Vagina (tissue), 2 donors: ENCODE data around the gene PEX26. TPM values are rescaled to one million over a fixed set of nuclear protein-coding genes. Genes with fewer than 3 reads are reported as not detected.
A peak's percentile ranks its signal among the peaks of the same experiment; 100 is the strongest.
"Not testable (repeated sequence)": the region's sequence is repeated elsewhere in the genome, so short reads cannot be mapped to it uniquely, and the experiment has no call there.

Source experiments
- DNase-seq, 2 donors: peaks; one replicate each; pipeline ENCODE4 v3.0.0-alpha.2; 2017; ENCODE audit errors: extremely low spot score in 2 of 2
- H3K27ac ChIP-seq: fragments of 200-600 bp; sonication (generic); one replicate; pipeline ENCODE4 v1.5.1; 2019
- H3K27me3 ChIP-seq: fragments of 200-600 bp; sonication (generic); one replicate; pipeline ENCODE4 v1.5.1; 2019
- H3K36me3 ChIP-seq, 2 donors: fragments of 200-600 bp; sonication (generic); one replicate each; pipeline ENCODE4 v1.5.1; 2017 to 2019
- H3K4me1 ChIP-seq: fragments of 200-600 bp; sonication (generic); one replicate; pipeline ENCODE4 v1.5.1; 2019
- H3K4me3 ChIP-seq, 2 donors: fragments of 200-600 bp; sonication (generic); 1 replicate in 1 of 2; 2 replicates in 1 of 2; pipeline ENCODE4 v1.5.1; 2016 to 2019
- H3K9me3 ChIP-seq: fragments of 200-600 bp; sonication (generic); one replicate; pipeline ENCODE4 v1.5.1; 2019
- POLR2A ChIP-seq, 2 donors: fragments of 450-650 bp; IDR thresholded peaks; one replicate each; pipeline ENCODE4 v1.6.1; 2017; ENCODE audit warnings: antibody characterized with exemption in 2 of 2, mild to moderate bottlenecking in 2 of 2, moderate library complexity in 2 of 2
- POLR2AphosphoS5 ChIP-seq, 2 donors: sonication (generic); formaldehyde crosslinking; IDR thresholded peaks; one replicate each; pipeline ENCODE4 v1.9.0; 2017; ENCODE audit warnings: antibody characterized with exemption in 2 of 2, mild to moderate bottlenecking in 2 of 2, low read depth in 1 of 2; ENCODE audit not compliant: insufficient read depth in 1 of 2
- intact Hi-C: fragments of 100-400 bp; cut with DNase I; formaldehyde crosslinking; loops from one replicate; pipeline ENCODE4 v1.15.1; 2023
- total RNA-seq: library from RNA; depleted of rRNA; stranded (reverse); fragments of >200 nt; gene quantifications from one replicate; pipeline ENCODE4 v1.2.3, GENCODE V29; 2016
- TF ChIP-seq, protein P1 (sequence below), 3 experiments: fragments of 450-650 bp in 2 of 3; fragments of 200-600 bp in 1 of 3; sonication (generic) in 1 of 3; IDR thresholded peaks; one replicate each; pipeline ENCODE4 v1.5.1; 2017 to 2019; ENCODE audit warnings: antibody characterized with exemption in 3 of 3, mild to moderate bottlenecking in 2 of 3, moderate library complexity in 2 of 3

The PEX26 gene
- total RNA-seq, 1 donor from 2014 or later: 25.5 TPM

- Histone ChIP-seq H3K27me3 (no peaks in the 10 kb centered on the region), H3K4me3 (no peak overlapping the region), H3K27ac (peak overlapping the region; percentile 78), H3K4me1 (peaks cover 10% of the 10 kb centered on the region), H3K36me3 (no peaks in the 10 kb centered on the region), H3K9me3 (no peaks in the 10 kb centered on the region)
- no peak for DNase-seq
- TF ChIP-seq POLR2AphosphoS5 (IDR thresholded peaks at IDR 0.05; ENCODE audit: insufficient read depth in 1 of 2, low read depth in 1 of 2) (peak in 1 of 2 donors; percentile 52), POLR2A (IDR thresholded peaks at IDR 0.05) (no peak)
- TF ChIP-seq, protein P1, sequence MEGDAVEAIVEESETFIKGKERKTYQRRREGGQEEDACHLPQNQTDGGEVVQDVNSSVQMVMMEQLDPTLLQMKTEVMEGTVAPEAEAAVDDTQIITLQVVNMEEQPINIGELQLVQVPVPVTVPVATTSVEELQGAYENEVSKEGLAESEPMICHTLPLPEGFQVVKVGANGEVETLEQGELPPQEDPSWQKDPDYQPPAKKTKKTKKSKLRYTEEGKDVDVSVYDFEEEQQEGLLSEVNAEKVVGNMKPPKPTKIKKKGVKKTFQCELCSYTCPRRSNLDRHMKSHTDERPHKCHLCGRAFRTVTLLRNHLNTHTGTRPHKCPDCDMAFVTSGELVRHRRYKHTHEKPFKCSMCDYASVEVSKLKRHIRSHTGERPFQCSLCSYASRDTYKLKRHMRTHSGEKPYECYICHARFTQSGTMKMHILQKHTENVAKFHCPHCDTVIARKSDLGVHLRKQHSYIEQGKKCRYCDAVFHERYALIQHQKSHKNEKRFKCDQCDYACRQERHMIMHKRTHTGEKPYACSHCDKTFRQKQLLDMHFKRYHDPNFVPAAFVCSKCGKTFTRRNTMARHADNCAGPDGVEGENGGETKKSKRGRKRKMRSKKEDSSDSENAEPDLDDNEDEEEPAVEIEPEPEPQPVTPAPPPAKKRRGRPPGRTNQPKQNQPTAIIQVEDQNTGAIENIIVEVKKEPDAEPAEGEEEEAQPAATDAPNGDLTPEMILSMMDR (IDR thresholded peaks at IDR 0.05): no peak
- intact Hi-C loops: no loop called here
Observed at GRCh38 chr22:18068381-18068988, 9.3 kb upstream of the PEX26 start.

GRCh38 chr22:18069041-18069440, 8.7 kb upstream of the PEX26 start:
- TF ChIP-seq, protein P1 (IDR thresholded peaks at IDR 0.05): no peak
- TF ChIP-seq POLR2A (IDR thresholded peaks at IDR 0.05) (no peak), POLR2AphosphoS5 (IDR thresholded peaks at IDR 0.05; ENCODE audit: insufficient read depth in 1 of 2, low read depth in 1 of 2) (no peak)
- DNase-seq: no peak
- intact Hi-C loops: no loop called here
- Histone ChIP-seq H3K36me3 (no peaks in the 10 kb centered on the region), H3K27ac (peak overlapping the region; percentile 78), H3K9me3 (no peaks in the 10 kb centered on the region), H3K27me3 (no peaks in the 10 kb centered on the region), H3K4me1 (peaks cover 10% of the 10 kb centered on the region), H3K4me3 (no peak overlapping the region)

DNA sequence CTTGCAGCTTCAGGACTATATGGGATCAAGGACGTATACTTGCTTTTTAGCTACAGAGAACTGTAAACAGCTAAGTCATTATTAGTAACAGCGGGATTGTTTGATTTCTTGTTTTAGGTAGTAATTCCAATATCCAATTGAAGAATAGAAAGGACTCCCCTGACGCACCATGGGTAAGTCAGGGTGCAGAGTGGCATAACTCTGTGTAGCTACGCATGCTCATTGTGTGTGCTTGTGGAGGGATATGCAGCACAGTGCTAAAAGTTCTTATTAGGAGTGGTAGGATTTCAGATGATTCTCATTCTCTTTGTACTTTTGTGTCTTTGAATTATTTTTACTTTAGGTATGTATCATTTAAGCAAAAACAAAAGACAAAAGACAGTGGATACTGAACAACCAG, 7.7 kb upstream of the PEX26 start:
- intact Hi-C loops: loop anchor here (10.0 kb wide), 1 partner anchor 165 kb away; no protein-coding TSS in a partner anchor
- H3K27ac ChIP-seq: no peak overlapping the region
- no peaks in the 10 kb centered on the region for H3K9me3 ChIP-seq
- H3K4me1 ChIP-seq: peaks cover 10% of the 10 kb centered on the region
- TF ChIP-seq POLR2AphosphoS5 (IDR thresholded peaks at IDR 0.05; ENCODE audit: insufficient read depth in 1 of 2, low read depth in 1 of 2): no peak
- no peak for TF ChIP-seq POLR2A (IDR thresholded peaks at IDR 0.05)
- TF ChIP-seq, protein P1 (IDR thresholded peaks at IDR 0.05): no peak
- H3K27me3 ChIP-seq: no peaks in the 10 kb centered on the region
- no peaks in the 10 kb centered on the region for H3K36me3 ChIP-seq
- no peak overlapping the region for H3K4me3 ChIP-seq
- DNase-seq: no peak

DNA sequence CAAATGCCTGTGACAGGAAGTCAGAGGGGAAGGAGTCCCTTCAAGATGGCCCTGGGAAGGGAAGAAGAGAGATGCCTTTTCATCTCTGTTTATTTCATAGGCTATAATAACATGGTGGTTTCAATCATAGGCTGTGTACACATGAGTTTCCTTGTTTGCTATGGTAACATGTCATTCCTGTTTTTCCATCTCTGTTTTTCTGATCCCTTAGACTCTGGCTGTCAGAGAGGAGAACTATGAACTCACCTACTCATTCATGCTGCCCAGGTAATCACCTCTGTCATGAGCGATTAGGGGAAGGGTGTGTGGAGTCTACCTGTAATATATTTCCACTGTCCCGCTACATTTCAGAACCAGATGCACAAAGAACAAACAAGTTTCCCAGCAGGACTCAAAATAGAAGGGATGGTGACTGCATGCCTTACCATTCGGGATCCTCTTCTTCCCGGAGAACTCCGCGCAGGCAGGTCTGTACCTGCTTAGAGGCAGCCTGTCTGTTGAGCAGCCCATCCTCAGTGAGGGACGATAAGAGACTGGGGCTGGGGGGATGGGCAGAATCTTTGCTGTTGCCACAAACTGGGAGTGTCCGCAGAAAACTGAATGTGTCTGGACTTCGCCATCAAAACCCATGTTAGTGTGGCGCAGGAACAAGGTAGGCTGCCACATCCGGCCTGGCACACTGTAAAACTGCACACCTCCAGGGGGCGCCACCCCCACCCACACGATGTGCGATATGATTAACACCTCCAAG, 7.1 kb upstream of the PEX26 start:
- H3K4me3 ChIP-seq: no peak overlapping the region
- DNase-seq: no peak
- intact Hi-C loops: loop anchor here (10.0 kb wide), 1 partner anchor 166 kb away; no protein-coding TSS in a partner anchor
- H3K36me3 ChIP-seq: no peaks in the 10 kb centered on the region
- H3K27me3 ChIP-seq: no peaks in the 10 kb centered on the region
- H3K9me3 ChIP-seq: no peaks in the 10 kb centered on the region
- no peak for TF ChIP-seq POLR2A (IDR thresholded peaks at IDR 0.05)
- peak in 1 of 2 donors; percentile 21 for TF ChIP-seq POLR2AphosphoS5 (IDR thresholded peaks at IDR 0.05; ENCODE audit: insufficient read depth in 1 of 2, low read depth in 1 of 2)
- peaks cover 10% of the 10 kb centered on the region for H3K4me1 ChIP-seq
- H3K27ac ChIP-seq: no peak overlapping the region

GRCh38 chr22:18071307-18071967, 6.4 kb upstream of the PEX26 start:
- not testable (repeated sequence) for H3K36me3 ChIP-seq, H3K4me3 ChIP-seq, H3K9me3 ChIP-seq, DNase-seq, H3K27me3 ChIP-seq, H3K27ac ChIP-seq
- H3K4me1 ChIP-seq: peaks cover 14% of the 10 kb centered on the region
- intact Hi-C loops: loop anchor here (10.0 kb wide), 1 partner anchor 167 kb away; no protein-coding TSS in a partner anchor
